ENCODE data around the gene MED16.

Gene MED16

DNA sequence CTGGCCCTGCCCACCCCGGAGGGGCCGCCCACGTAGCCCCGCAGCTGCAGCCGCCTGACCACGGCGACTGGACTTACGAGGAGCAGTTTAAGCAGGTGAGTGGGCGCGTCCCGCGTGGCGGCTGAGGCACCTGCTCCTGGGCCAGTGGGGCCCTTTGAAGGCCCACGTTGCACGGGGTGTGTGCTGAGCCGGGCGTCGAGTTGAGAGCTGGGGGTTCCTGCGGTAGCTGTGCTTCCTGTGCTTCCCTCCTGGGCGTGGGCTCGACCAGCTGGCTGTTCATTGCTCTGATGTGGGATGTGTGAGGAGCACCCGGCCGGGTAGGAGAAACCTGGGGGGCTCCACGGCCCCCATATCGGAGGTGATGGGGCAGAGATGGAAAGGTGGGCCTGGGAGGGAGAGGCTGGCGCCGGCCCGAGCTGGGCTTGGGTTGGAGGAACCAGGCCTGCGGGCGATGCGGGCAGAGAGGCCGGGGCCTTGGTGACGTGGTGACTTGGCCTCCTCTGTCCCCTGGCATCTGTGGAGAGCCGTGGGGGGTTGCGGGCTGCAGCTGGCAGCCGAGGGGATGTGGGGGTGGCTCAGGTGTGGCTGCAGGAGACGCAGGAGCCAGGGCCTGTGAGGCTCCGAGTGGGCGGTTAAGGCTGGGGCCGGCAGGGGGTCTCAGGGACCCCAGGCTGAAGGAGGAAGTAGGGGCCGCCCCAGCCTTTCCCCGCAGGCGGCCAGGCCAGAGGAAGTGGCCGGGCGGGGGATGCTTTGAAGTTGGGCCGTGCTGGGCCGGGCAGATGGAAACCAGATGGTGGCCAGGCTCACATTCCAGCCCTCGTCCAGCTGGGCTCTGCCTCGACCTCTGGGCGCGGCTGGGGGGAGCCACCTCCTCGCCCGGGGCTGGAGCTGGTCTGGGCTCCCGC, 39.9 kb upstream of the MED16 start:
- H3K4me3 ChIP-seq (ENCODE audit: low read length), result no peak overlapping the region
- TF ChIP-seq, protein P1, sequence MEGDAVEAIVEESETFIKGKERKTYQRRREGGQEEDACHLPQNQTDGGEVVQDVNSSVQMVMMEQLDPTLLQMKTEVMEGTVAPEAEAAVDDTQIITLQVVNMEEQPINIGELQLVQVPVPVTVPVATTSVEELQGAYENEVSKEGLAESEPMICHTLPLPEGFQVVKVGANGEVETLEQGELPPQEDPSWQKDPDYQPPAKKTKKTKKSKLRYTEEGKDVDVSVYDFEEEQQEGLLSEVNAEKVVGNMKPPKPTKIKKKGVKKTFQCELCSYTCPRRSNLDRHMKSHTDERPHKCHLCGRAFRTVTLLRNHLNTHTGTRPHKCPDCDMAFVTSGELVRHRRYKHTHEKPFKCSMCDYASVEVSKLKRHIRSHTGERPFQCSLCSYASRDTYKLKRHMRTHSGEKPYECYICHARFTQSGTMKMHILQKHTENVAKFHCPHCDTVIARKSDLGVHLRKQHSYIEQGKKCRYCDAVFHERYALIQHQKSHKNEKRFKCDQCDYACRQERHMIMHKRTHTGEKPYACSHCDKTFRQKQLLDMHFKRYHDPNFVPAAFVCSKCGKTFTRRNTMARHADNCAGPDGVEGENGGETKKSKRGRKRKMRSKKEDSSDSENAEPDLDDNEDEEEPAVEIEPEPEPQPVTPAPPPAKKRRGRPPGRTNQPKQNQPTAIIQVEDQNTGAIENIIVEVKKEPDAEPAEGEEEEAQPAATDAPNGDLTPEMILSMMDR (conservative IDR thresholded peaks at IDR 0.05; ENCODE audit: low read depth, low read length), result no peak
- no peak for DNase-seq (ENCODE audit: low read depth)

DNA sequence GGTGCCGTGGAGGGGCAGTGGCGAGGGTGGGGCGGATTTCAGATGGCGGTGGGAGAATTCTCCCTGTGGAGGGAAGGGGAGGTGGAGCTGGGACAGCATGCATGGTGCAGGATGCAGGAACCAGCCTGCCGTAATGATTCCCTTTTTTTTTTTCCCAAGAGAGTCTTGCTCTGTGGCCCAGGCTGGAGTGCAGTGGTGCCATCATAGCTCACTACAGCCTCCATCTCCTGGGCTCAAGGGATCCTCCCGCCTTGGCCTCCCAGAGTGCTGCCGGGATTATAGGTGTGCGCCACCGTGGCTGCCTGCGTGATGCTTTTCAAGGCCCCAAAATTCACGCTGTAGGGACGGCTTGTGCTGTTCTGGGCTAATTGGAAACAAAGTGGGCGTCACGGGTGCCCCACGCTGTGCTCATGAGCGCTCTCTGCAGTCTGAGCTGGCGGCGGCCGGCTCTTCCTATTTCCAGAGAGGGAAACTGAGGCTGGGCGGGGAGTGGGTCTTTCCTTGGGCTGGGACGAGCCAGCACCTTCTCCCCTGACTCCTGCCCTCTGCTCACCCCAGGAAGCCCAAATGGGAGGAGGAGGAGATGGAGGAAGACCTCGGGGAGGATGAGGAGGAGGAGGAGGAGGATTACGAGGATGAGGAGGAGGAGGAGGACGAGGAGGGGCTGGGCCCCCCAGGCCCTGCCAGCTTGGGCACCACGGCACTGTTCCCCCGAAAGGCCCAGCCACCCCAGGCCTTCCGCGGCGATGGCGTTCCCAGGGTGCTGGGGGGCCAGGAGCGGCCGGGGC, 39.1 kb upstream of the MED16 start:
- TF ChIP-seq, protein P1 (conservative IDR thresholded peaks at IDR 0.05; ENCODE audit: low read depth, low read length), result no peak
- H3K4me3 ChIP-seq (ENCODE audit: low read length), result no peak overlapping the region

DNA sequence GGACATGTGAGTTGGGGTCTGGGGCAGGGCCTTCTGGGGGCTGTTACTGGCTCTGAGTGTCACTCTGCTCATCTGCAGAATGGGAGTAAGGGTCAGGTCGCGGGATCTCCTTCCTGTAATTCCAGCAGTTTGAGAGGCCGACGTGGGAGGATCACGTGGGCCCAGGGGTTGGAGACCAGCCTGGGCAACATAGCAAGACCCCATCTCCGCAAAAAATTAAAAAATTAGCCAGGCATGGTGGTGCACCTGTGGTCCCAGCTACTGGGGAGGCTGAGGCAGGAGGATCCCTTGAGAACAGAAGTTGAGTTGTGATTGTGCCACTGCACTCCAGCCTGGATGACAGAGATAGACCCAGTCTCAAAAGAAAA, 36.9 kb upstream of the MED16 start:
- no peak overlapping the region for H3K4me3 ChIP-seq (ENCODE audit: low read length)
- TF ChIP-seq, protein P1 (conservative IDR thresholded peaks at IDR 0.05; ENCODE audit: low read depth, low read length), result no peak

More for the DNA sequence above, 39.1 kb upstream of the MED16 start:
- DNase-seq (ENCODE audit: low read depth), result no peak

DNA sequence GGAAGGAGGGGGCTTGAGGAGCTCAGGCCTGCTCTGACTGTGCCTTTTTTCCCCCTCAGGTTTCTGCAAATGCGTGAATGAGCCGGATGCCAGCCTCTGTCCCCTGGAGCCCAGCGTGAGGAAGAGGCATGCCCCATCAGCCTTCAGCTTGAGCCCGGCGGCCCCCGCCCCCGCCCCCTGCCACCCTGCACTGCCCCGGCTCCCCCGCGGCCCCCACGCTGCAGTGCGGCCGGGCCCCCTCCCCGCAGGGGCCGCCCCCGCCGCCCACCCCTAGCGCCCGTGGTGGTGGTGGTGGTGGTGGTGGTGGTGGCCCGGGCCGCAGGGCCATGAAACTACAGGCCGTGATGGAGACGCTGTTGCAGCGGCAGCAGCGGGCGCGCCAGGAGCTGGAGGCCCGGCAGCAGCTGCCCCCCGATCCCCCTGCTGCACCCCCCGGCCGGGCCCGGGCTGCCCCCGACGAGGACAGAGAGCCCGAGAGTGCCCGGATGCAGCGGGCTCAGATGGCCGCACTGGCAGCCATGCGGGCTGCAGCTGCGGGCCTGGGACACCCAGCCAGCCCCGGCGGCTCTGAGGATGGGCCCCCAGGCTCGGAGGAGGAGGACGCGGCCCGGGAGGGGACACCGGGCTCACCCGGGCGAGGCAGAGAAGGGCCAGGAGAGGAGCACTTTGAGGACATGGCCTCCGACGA, 36.4 kb upstream of the MED16 start:
- no peak for DNase-seq (ENCODE audit: low read depth)
- TF ChIP-seq, protein P1 (conservative IDR thresholded peaks at IDR 0.05; ENCODE audit: low read depth, low read length), result no peak
- H3K4me3 ChIP-seq (ENCODE audit: low read length), result no peak overlapping the region

More for the DNA sequence above, 36.9 kb upstream of the MED16 start:
- no peak for DNase-seq (ENCODE audit: low read depth)

DNA sequence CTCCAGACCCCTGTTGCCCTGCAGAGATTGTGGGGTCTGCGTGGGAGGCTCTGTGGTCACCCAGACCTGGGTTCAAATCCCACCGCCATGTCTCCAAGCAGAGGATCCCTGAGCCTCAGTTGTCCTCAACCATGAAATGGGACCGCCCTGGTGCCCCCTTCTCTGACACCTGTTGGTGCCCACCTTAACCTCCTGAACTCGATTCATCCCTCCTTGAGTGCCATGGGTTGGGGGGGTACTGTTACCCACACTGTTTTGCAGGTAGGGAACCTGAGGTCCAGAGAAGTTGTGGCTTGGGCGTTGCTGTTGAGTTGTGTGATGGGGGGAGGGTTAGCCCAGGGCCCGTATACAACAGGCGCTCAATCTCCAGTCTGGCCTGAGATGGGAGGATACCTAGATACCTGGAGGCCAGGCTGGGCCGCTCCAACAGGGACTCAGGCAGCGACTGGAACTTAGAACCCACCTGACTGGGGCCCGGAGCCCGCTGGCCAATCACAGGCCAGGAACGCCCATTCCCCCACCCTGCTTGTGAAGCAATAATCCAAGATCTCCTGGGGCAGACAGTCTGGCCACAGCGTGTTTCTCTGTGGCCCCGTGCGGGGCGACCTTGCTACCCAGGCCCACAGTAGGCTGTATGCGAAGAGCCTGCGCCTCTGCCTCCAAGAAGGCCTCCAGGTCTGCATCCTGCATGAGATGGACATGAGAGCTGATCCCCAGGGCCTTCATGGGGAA, 35.6 kb upstream of the MED16 start:
- H3K4me3 ChIP-seq (ENCODE audit: low read length), result no peak overlapping the region
- DNase-seq (ENCODE audit: low read depth), result no peak
- TF ChIP-seq, protein P1 (conservative IDR thresholded peaks at IDR 0.05; ENCODE audit: low read depth, low read length), result no peak

DNA sequence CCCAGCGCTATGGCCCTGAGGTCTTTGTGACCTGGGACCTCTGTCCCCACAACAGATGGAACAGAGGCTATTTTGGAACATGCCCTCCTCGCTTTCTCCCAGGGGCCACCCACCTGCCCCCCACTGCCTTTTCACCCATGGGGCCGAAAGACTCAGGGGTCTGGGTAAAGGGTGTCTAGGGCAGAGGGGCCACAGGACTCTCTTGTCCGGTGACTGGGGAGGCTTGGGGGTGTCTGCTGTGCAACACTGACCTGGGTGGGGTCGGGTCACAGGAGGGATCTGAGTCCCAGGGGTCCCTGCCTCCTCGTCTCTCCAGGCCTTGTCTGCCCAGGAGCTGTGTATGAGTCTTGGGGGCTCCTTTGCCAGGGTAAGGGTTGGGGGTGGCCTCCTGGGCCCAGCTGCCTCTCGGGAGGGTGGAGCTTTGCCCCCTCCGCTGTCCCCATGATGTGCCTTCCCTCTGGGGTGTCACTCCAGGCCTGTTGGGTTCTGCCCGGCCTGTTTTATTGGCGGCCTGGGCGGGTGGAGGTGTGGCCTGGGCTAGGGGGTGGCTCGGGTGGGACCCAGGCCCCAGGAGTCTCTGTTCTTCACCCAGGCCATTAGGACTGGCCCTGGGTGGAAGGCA, 34.9 kb upstream of the MED16 start:
- no peak overlapping the region for H3K4me3 ChIP-seq (ENCODE audit: low read length)
- DNase-seq (ENCODE audit: low read depth), result no peak
- TF ChIP-seq, protein P1 (conservative IDR thresholded peaks at IDR 0.05; ENCODE audit: low read depth, low read length), result no peak

Measured in retinal pigment epithelial cell (primary cell).